Sigmoid colon (tissue), 7 donors: ENCODE measurements around the gene BORCS8. TPM values are rescaled to one million over a fixed set of nuclear protein-coding genes. Genes with fewer than 3 reads are reported as not detected.

Experiments used
- DNase-seq: peaks from one replicate; pipeline ENCODE4 v3.0.0-alpha.2; 2019
- H3K27ac ChIP-seq, 4 donors: fragments of 200-600 bp; sonication (generic); one replicate each; pipeline ENCODE4 v1.5.1; 2016 to 2019; ENCODE audit warnings: mild to moderate bottlenecking in 1 of 4
- H3K27me3 ChIP-seq, 3 donors: fragments of 200-600 bp; sonication (generic); one replicate each; pipeline ENCODE4 v1.5.1; 2019; ENCODE audit warnings: mild to moderate bottlenecking in 1 of 3
- H3K36me3 ChIP-seq, 4 donors: fragments of 200-600 bp; sonication (generic); one replicate each; pipeline ENCODE4 v1.5.1; 2016 to 2019
- H3K4me1 ChIP-seq, 4 donors: fragments of 200-600 bp; sonication (generic); one replicate each; pipeline ENCODE4 v1.5.1; 2017 to 2019
- H3K4me3 ChIP-seq, 4 donors: fragments of 200-600 bp; sonication (generic); one replicate each; pipeline ENCODE4 v1.5.1; 2017 to 2019; ENCODE audit warnings: mild to moderate bottlenecking in 2 of 4, moderate library complexity in 1 of 4
- H3K9me3 ChIP-seq, 4 donors: fragments of 200-600 bp in 3 of 4; sonication (generic) in 3 of 4; one replicate each; pipeline versions ENCODE4 v1.5.1 to v1.6.1; 2013 to 2019
- EP300 ChIP-seq, 4 donors: sonication (generic); formaldehyde crosslinking; IDR thresholded peaks; one replicate each; pipeline ENCODE4 v1.6.1; 2017; ENCODE audit warnings: antibody characterized with exemption in 4 of 4
- POLR2A ChIP-seq, 2 donors: fragments of 450-650 bp; IDR thresholded peaks; one replicate each; pipeline ENCODE4 v1.6.1; 2016; ENCODE audit warnings: antibody characterized with exemption in 2 of 2, mild to moderate bottlenecking in 2 of 2, moderate library complexity in 2 of 2
- POLR2AphosphoS5 ChIP-seq, 4 donors: sonication (generic); formaldehyde crosslinking; IDR thresholded peaks; one replicate each; pipeline ENCODE4 v1.6.1; 2017; ENCODE audit warnings: antibody characterized with exemption in 4 of 4
- WGBS, 2 donors: extraction: QIAGEN DNeasy Blood & Tissue Kit; methylation state at CpG; one replicate each; pipeline ENCODE4 v1.1.7; 2013; 5-methylcytosine and 5-hydroxymethylcytosine counted together
- intact Hi-C: fragments of 100-400 bp; cut with DNase I; formaldehyde crosslinking; loops from one replicate; pipeline ENCODE4 v1.15.1; 2023
- polyA plus RNA-seq, 3 donors: library from polyadenylated mRNA; stranded (reverse); fragments of 200-250 nt; gene quantifications; one replicate each; pipeline ENCODE4 v1.2.3, GENCODE V29; 2013
- small RNA-seq, 3 donors: library from RNA; depleted of rRNA; stranded (forward); fragments of <200 nt; gene quantifications; one replicate each; pipeline ENCODE3, GENCODE V24; 2016
- total RNA-seq, 4 donors: library from RNA; depleted of rRNA; stranded (reverse); fragments of >200 nt; gene quantifications; one replicate each; pipeline ENCODE4 v1.1.0, GENCODE V29; 2016
- TF ChIP-seq, protein P1 (sequence below), 4 experiments: fragments of 450-650 bp in 3 of 4; fragments of 200-600 bp in 1 of 4; IDR thresholded peaks; one replicate each; pipeline ENCODE4 v1.5.1; 2016 to 2019; ENCODE audit warnings: antibody characterized with exemption in 4 of 4, mild to moderate bottlenecking in 3 of 4, moderate library complexity in 2 of 4
- donor health status: healthy with polysubstance abuse.
- donor health status: Bipolar disorder and iron deficiency.
- donor health status: healthy.

Gene BORCS8
- total and polyA plus RNA-seq, 7 donors: 9.3 to 39.3 (median 16.9) TPM

- TF ChIP-seq POLR2AphosphoS5 (IDR thresholded peaks at IDR 0.05): no peak
- no peak for TF ChIP-seq POLR2A (IDR thresholded peaks at IDR 0.05)
- no peak for TF ChIP-seq EP300 (IDR thresholded peaks at IDR 0.05)
- TF ChIP-seq, protein P1, sequence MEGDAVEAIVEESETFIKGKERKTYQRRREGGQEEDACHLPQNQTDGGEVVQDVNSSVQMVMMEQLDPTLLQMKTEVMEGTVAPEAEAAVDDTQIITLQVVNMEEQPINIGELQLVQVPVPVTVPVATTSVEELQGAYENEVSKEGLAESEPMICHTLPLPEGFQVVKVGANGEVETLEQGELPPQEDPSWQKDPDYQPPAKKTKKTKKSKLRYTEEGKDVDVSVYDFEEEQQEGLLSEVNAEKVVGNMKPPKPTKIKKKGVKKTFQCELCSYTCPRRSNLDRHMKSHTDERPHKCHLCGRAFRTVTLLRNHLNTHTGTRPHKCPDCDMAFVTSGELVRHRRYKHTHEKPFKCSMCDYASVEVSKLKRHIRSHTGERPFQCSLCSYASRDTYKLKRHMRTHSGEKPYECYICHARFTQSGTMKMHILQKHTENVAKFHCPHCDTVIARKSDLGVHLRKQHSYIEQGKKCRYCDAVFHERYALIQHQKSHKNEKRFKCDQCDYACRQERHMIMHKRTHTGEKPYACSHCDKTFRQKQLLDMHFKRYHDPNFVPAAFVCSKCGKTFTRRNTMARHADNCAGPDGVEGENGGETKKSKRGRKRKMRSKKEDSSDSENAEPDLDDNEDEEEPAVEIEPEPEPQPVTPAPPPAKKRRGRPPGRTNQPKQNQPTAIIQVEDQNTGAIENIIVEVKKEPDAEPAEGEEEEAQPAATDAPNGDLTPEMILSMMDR (IDR thresholded peaks at IDR 0.05): no peak
- intact Hi-C loops: no loop called here
- Histone ChIP-seq H3K36me3 (peaks cover 0 to 15% (median 3%) of the 10 kb centered on the region in 4 donors), H3K4me1 (peaks cover 0 to 10% (median 6%) of the 10 kb centered on the region in 4 donors), H3K27me3 (no peaks in the 10 kb centered on the region), H3K4me3 (no peak overlapping the region), H3K27ac (no peak overlapping the region), H3K9me3 (peaks cover 5 to 10% (median 7%) of the 10 kb centered on the region in 4 donors)
- no peak for DNase-seq
- WGBS, 2 donors: 97 to 98% methylated on average over 3 of the region's 3 CpGs
Measured at GRCh38 chr19:19131989-19132388, 60.0 kb downstream of the BORCS8 start.

Small RNA genes within 50 kb of the gene (small RNA-seq; reads per million reads assigned to genes)
- 0 reads per million in 3 donors for gene RNU6-1028P

Other genes with a start within 250 kb of the BORCS8 start
- 10 to 100 TPM; 25.0 to 82.3 (median 33.2) TPM for gene SUGP2, start 158.6 kb downstream of the BORCS8 start, total RNA-seq
- 10 to 100 TPM in 1 of 3 donors, 1 to 10 TPM in 2; 7.8 to 45.8 (median 9.0) TPM for gene SUGP2, start 158.6 kb downstream of the BORCS8 start, polyA plus RNA-seq
- 10 to 100 TPM; 11.4 to 21.7 (median 13.5) TPM for gene ARMC6, start 158.5 kb downstream of the BORCS8 start, total RNA-seq
- 10 to 100 TPM; 15.6 to 23.5 (median 20.3) TPM for gene ARMC6, start 158.5 kb downstream of the BORCS8 start, polyA plus RNA-seq
- gene SLC25A42, start 128.2 kb downstream of the BORCS8 start, total RNA-seq: 1 to 10 TPM; 6.3 to 8.2 (median 7.3) TPM
- 1 to 10 TPM; 2.4 to 9.5 (median 9.0) TPM for gene SLC25A42, start 128.2 kb downstream of the BORCS8 start, polyA plus RNA-seq
- 10 to 100 TPM; 14.8 to 28.0 (median 18.3) TPM for gene TMEM161A, start 53.7 kb downstream of the BORCS8 start, total RNA-seq
- gene TMEM161A, start 53.7 kb downstream of the BORCS8 start, polyA plus RNA-seq: 10 to 100 TPM in 1 of 3 donors, 1 to 10 TPM in 2; 3.0 to 22.6 (median 4.4) TPM
- gene MEF2B, start 21.9 kb downstream of the BORCS8 start, total RNA-seq: not detected
- 1 to 10 TPM in 1 of 3 donors, not detected in 2; 2.2 TPM for gene MEF2B, start 21.9 kb downstream of the BORCS8 start, polyA plus RNA-seq
- 10 to 100 TPM; 34.2 to 56.1 (median 54.9) TPM for gene RFXANK, start 106 bp upstream of the BORCS8 start, total RNA-seq
- 10 to 100 TPM; 78.6 to 91.7 (median 87.1) TPM for gene RFXANK, start 106 bp upstream of the BORCS8 start, polyA plus RNA-seq
- gene NR2C2AP, start 11.3 kb upstream of the BORCS8 start, total RNA-seq: 10 to 100 TPM; 11.1 to 23.4 (median 14.7) TPM
- gene NR2C2AP, start 11.3 kb upstream of the BORCS8 start, polyA plus RNA-seq: 10 to 100 TPM in 2 of 3 donors, 1 to 10 TPM in 1; 8.3 to 25.3 (median 11.4) TPM
- gene NCAN, start 19.8 kb upstream of the BORCS8 start, total RNA-seq: under 1 TPM in 1 of 4 donors, not detected in 3; under 0.01 TPM
- under 1 TPM in 2 of 3 donors, not detected in 1; under 0.01 to 0.09 TPM for gene NCAN, start 19.8 kb upstream of the BORCS8 start, polyA plus RNA-seq
- 1 to 10 TPM in 2 of 4 donors, not detected in 2; 1.1 TPM for gene TM6SF2, start 81.1 kb upstream of the BORCS8 start, total RNA-seq
- 1 to 10 TPM; 1.6 to 5.4 (median 3.0) TPM for gene TM6SF2, start 81.1 kb upstream of the BORCS8 start, polyA plus RNA-seq
- 10 to 100 TPM; 28.8 to 51.0 (median 36.8) TPM for gene SUGP1, start 128.4 kb upstream of the BORCS8 start, total RNA-seq
- 10 to 100 TPM; 21.0 to 36.7 (median 29.6) TPM for gene SUGP1, start 128.4 kb upstream of the BORCS8 start, polyA plus RNA-seq
- 10 to 100 TPM; 31.0 to 94.4 (median 44.3) TPM for gene MAU2, start 128.7 kb upstream of the BORCS8 start, total RNA-seq
- 10 to 100 TPM in 2 of 3 donors, 1 to 10 TPM in 1; 7.8 to 33.3 (median 10.2) TPM for gene MAU2, start 128.7 kb upstream of the BORCS8 start, polyA plus RNA-seq
- 100 to 1,000 TPM in 1 of 4 donors, 10 to 100 TPM in 3; 18.5 to 138 (median 25.5) TPM for gene GATAD2A, start 213.5 kb upstream of the BORCS8 start, total RNA-seq
- 10 to 100 TPM; 23.4 to 50.5 (median 31.0) TPM for gene GATAD2A, start 213.5 kb upstream of the BORCS8 start, polyA plus RNA-seq